NOMO-1 (cell line): ENCODE measurements around the gene MAPK8IP3.
"Not testable (repeated sequence)": the region's sequence is repeated elsewhere in the genome, so short reads cannot be mapped to it uniquely, and the experiment has no call there.

Source experiments
- DNase-seq, 2 experiments: peaks; one replicate each; lab custom pipeline; 2025; ENCODE audit not compliant: unreplicated experiment in 2 of 2; lab: John Stamatoyannopoulos, UW

Gene MAPK8IP3

GRCh38 chr16:1708083-1708767 lies 2.2 kb downstream of the MAPK8IP3 start:
- DNase-seq = no peak

- no peak for DNase-seq
These were observed 2.8 kb downstream of the MAPK8IP3 start for GRCh38 chr16:1708768-1709180.

GRCh38 chr16:1709356-1709755 lies 3.4 kb downstream of the MAPK8IP3 start:
- no peak for DNase-seq

GRCh38 chr16:1710811-1711507 lies 5.0 kb downstream of the MAPK8IP3 start:
- no peak for DNase-seq

GRCh38 chr16:1712791-1713261 lies 6.8 kb downstream of the MAPK8IP3 start:
- no peak for DNase-seq

GRCh38 chr16:1713331-1713730 lies 7.3 kb downstream of the MAPK8IP3 start:
- DNase-seq = no peak

- DNase-seq = no peak
These were observed 7.9 kb downstream of the MAPK8IP3 start for GRCh38 chr16:1713933-1714332.

GRCh38 chr16:1715220-1715619 lies 9.2 kb downstream of the MAPK8IP3 start:
- DNase-seq = no peak

- not testable (repeated sequence) for DNase-seq
These were observed 12.2 kb downstream of the MAPK8IP3 start for GRCh38 chr16:1718236-1718635.

GRCh38 chr16:1719559-1720229 lies 13.7 kb downstream of the MAPK8IP3 start:
- peak; percentile 33 to 67 for DNase-seq

- DNase-seq = no peak
These were observed 15.4 kb downstream of the MAPK8IP3 start for GRCh38 chr16:1721372-1721771.

- DNase-seq = peak in 1 of 2 experiments; percentile 24
These were observed 17.6 kb downstream of the MAPK8IP3 start for GRCh38 chr16:1723450-1724147.

GRCh38 chr16:1724491-1724890 lies 18.5 kb downstream of the MAPK8IP3 start:
- DNase-seq = no peak

- DNase-seq = no peak
These were observed 20.9 kb downstream of the MAPK8IP3 start for GRCh38 chr16:1726661-1727502.

- no peak for DNase-seq
These were observed 21.9 kb downstream of the MAPK8IP3 start for GRCh38 chr16:1727651-1728624.

- no peak for DNase-seq
These were observed 23.0 kb downstream of the MAPK8IP3 start for GRCh38 chr16:1729026-1729425.

GRCh38 chr16:1729445-1729844 lies 23.4 kb downstream of the MAPK8IP3 start:
- DNase-seq = no peak

GRCh38 chr16:1731073-1731472 lies 25.1 kb downstream of the MAPK8IP3 start:
- DNase-seq = no peak

GRCh38 chr16:1731603-1732002 lies 25.6 kb downstream of the MAPK8IP3 start:
- no peak for DNase-seq
